Measurements from ENCODE around the gene ATP8B1.

ATP8B1 gene

GRCh38 chr18:57791192-57791591 is 11.9 kb downstream of the ATP8B1 start:
- DNase-seq = no peak

GRCh38 chr18:57790316-57790715 is 12.8 kb downstream of the ATP8B1 start:
- no peak for DNase-seq

GRCh38 chr18:57789759-57790158 is 13.4 kb downstream of the ATP8B1 start:
- no peak for DNase-seq

DNA sequence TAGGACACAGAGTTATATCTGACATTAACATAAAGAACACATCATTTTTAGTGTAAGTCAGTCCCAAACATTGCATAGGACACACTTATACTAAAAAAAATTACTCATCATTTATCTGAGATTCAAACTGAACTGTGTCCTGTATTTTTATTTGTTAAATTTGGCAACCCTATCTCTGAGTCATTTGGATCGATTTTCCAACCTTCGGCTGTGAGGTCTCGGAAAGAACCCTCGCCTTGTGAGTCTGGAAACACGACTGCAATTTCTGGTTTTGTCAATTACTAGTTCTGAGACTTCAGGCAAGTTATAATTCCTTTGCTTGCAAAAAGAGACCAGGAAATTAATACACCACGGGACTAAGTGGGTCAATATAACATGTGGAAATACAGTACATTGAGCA is 14.0 kb downstream of the ATP8B1 start:
- DNase-seq = no peak

DNA sequence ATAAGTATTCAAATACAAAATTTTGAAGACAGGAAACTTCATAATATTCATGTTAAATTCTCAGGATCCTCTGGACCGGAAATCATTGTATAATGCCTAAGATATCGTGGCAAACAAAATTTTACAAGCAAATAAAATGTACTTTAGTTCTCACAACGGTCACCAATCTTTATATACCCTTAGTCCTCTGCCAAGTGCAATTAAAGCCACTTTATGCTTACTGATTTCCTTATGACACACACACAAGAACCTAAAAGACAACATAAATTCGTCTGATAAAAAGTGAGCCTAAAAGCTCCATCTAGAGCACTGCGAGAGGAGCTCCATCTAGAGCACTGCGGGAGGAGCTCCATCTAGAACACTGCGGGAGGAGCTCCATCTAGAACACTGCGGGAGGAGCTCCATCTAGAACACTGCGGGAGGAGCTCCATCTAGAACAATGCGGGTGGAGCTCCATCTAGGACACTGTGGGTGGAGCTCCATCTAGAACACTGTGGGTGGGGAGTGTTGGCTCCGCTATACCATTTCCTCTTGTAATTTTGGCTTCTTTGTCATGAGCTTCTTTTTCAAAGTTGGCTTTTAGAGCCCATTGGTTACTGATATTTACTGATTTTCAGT is 15.9 kb downstream of the ATP8B1 start:
- no peak for DNase-seq

DNA sequence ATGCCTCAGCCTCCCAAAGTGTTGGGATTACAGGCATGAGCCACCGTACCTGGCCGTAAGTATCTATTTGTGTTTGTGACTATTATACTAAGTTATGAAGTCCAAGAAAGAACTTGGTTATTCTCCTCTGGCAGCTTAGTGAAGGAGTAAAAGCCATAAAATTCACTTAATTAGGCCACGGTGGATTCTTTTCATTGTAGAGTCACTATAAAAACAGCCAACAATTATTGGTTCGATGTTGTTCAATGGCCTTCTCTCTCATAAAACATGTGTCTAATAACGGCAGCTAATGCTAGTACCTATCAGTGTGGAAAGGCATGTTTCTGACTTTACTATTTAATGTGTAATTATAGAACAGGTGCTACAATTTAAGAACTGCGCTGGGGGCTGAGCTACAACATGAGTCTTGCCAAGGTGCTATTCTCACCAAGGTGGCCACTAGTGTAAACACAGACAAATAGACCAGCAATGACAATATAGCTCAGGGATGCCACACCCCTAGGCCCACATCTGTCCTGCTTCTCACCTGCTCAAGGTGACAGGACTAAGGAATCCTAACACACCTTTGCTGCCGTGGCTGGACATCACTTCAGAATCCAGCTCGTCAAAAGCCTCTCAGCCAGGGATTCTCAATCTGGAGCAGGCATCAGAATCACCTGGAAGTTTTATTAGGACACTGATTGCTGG is 17.2 kb downstream of the ATP8B1 start:
- DNase-seq = no peak

GRCh38 chr18:57784801-57785114 is 18.4 kb downstream of the ATP8B1 start:
- DNase-seq = no peak

DNA sequence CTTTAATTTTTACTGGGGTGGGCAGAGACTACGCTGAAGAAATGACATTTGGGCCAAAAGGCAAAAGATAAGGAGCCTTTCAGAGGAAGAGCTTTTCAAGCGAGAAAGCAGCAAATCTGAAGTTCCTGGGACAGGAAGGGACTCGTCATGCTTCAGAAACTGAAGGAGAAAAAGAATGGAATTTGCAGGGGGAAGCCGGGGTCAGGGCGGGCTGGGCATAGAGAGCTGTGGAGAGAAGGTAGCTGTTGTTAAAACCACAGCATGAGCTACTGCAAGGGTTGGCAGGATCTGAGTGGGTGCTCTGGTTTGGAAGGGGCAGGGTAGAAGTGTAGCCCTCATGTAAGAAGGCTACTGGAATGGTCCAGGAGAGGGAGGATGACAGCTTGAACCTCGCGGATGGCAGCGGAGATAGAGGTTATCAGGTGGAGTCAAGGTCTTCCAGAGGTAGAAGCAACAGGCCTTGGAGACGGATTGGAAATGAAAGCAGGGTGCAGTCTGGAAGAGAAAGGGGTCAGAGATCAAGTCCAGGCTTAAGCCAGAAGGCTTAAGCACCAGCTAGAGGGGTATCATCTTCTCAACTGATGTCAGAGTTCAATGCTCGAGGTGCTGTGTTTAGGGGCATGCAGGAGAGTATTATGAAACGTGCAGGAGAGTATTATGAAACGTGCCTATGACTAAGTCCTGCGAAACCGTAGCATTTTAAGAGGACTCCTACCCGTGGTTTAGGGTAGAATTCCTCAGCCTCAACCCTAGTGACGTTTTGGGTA is 18.9 kb downstream of the ATP8B1 start:
- no peak for DNase-seq

DNA sequence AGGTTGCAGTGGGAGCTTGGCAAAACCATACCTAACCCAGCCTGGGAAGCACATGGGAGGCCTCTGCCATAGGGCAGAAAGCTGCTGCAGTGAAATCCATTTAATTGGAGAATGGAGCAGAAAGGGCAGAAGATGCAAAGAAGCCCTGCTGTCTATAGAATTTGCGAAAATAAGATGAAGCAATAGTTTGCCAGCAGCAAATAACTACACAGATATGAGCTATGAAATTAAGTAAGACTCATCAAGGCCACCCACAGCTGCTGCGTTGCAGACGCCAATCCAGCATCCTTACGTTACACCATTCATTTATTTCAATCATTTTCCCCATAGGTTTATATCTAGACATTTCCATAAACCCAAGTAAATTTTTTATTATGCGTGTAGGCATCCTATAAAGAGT is 21.1 kb downstream of the ATP8B1 start:
- no peak for DNase-seq

DNA sequence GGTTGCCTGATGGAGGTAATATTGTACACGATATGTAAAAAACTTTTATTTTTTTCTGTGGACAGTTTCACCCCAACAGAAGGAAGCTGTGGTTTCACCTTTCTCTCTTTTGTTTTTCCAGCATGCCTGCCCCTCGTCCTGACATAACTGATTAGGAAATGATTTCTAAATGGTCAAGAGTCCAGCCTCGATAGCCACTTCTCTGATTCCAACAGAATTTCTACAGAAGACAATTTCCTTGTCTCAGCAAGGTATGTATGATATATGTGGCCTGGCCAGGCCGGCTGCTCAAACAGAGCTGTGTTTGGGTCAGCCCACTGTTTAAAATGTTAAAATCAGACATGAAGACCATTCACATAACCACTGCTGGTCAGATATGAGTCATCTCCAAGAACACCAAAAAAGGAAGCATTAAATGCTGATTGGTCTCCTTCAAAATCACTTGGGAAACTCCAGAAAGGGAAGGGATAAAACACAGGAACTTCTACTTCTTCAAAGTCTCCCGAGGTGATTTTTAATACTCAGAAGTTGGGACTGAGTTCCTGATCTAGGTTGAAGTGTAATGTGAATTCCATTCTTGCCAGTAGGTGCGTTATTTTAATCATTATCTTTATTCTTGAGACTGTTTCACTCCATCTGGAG is 22.3 kb downstream of the ATP8B1 start:
- no peak for DNase-seq

- DNase-seq = no peak
These were observed 22.8 kb downstream of the ATP8B1 start for GRCh38 chr18:57780318-57780705.

GRCh38 chr18:57776767-57777166 is 26.3 kb downstream of the ATP8B1 start:
- no peak for DNase-seq

- DNase-seq = no peak
These were observed 26.8 kb downstream of the ATP8B1 start for GRCh38 chr18:57776354-57776753.

DNA sequence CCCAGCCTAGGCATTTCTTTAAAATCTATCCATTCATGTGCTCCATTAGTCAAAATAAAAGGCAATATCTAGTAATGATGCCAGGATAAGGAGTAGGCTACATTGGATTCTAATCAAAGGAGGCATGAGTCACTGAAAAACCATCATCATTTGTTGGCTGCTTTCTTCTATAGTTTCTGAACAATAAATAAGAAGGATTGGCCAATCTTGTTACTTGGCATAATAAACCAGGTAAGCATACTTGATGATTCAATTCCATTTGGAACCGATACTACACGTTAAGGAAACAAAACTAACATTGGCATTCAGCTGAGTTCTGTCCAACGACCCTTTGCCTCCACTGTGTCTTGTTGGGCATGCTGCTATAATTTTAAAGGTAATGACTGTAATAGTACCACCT is 27.2 kb downstream of the ATP8B1 start:
- DNase-seq = no peak

DNA sequence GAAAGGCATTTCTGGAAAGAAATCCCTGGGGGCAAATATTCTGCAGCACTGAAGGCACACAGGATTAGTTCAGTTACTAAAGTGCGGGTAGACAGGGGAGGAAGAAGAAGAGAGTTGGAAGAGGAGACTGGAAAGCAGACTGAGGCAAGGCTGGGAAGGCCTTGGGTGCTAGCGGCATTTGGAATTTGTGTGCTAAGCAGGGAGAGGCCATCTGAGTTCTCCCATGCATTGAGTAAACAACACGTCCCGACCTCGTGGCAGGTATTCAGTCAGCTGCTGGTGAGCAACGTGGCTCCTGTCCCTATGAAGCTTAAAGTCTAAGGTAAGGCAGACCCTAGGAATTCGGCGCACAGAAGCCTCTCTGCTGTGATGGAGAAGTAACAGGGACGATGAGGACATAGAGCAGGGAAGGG is 30.7 kb downstream of the ATP8B1 start:
- DNase-seq = no peak

DNA sequence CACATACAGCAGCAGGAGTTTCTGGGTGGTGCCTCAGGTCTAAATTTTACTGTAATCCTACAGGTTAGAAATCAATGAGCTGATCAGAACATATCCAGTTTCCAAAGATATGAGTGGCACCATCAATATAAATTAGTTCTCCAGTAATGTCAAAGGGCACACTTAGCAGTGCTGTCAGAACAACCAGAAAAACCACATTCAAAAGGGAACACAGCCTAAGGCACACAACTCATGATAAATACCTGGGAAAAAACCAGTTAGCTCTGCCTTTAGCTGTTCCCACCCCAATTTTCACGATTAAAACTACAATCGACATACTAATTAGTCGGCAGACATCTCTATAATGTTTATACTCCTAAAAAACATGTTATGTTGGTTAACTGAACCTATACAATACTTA is 31.5 kb downstream of the ATP8B1 start:
- DNase-seq = no peak

DNA sequence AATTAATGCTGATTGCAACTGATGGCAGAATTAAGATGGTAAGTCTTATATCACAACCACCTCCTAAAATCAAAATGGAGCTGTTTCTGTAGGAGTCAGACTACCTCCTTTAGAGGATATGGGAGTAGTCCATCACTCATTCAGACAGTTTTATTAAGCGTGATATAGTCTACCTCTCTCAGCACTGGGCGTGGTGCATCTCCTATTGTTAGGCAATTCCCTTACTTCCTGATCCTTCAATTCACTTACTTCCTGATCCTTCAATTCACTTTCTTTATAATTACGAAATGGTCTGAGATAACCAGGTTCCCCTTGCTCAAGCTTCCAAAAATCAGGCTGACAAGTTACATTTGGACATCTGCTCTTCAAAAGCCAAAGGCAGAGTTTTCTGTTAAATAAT is 31.9 kb downstream of the ATP8B1 start:
- DNase-seq = no peak

DNA sequence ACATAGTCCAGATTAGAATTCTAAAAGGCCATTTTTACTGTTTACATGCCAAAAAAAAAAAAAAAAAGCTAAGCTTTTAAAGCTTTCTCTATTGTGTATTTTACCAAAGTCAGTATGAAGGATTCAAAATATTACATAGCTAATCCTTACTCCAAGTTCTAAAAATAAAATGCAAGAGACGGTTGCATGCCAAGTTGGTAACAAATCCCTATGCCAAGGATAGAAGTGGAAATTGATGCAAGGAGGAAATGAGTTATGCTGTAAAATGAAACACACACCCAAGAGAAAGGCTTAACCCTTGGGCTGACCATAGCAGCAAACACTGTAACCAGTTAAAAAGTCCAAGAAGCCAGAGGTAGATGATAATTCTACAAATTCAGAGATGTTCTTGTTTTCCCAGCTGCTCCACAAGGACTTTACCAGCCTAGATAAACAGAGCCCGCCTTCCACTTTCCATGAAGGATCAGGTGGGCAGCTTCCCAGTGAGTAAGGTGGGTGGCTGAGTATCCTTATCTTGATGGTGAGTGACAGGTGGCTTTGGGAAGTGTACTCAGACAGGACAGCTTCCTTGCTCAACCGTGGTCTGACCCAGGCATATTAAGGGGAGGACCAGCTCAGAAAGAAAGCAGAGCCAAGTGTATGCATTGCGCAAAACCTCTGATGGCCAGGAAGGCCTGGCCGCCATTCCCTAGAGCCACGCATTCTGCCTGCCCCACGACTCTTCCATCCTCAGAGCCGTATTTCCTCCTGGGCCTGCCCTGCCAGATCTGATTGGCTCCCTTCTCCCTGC is 34.4 kb downstream of the ATP8B1 start:
- DNase-seq = no peak

DNA sequence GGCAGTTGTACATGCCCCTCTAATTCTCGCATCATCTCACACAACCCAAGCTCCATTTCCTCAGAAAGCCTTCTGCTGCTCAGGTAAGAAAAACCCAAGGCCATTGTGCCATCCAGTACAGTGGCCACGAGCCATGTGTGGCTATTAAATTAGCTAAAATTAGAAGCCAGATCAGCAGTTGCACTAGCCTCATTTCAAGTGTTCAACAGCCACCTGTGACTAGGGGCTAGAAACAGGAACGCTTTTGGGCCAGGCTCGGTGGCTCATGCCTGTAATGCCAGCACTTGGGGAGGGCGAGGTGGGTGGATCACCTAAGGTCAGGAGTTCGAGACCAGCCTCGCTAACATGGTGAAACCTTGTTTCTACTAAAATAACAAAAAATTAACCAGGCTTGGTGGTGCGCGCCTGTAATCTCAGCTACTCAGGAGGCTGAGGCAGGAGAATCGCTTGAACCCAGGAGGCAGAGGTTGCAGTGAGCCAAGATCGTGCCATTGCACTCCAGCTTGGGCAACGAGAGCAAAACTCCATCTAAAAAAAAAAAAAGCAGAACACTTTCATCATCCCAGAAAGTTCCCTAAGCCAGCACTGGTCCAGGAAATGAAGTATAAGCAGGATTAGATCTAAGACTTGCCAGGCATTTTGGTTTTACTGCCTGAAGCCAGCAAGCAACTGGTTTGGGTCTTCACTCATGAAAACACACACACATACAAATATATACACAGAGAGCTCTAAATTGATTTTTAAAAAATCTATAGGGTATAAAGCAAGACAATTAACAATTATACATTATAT is 35.7 kb downstream of the ATP8B1 start:
- DNase-seq = no peak

GRCh38 chr18:57764995-57765394 is 38.1 kb downstream of the ATP8B1 start:
- no peak for DNase-seq

GRCh38 chr18:57764087-57764486 is 39.0 kb downstream of the ATP8B1 start:
- DNase-seq = no peak

DNA sequence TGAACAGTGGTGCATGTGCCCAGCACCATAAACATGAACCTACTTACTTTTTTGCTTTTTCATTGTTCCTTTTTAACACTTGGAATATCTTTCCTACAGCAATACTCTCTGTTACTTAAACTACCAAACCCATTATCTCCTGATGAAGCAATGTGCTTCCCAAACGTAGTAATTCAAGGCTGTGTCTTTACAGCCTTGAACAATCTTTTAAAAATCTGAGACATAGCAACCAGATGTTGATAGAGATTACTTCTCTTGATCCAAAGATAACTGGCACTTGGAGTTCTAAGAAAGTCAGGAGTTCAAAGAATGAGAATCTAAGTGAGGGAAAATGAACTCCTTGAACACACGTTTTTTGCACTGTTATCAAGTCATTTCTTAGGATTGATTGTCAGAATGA is 40.4 kb downstream of the ATP8B1 start:
- DNase-seq = no peak
